HL-60 (cell line): Measurements from ENCODE around the gene GFRA1.
"Not testable (repeated sequence)": the region's sequence is repeated elsewhere in the genome, so short reads cannot be mapped to it uniquely, and the experiment has no call there.

Experiments
- DNase-seq, 2 experiments: peaks; one replicate each; pipeline ENCODE4 v3.0.0-alpha.2; 2010 to 2020; ENCODE audit warnings: low read depth in 1 of 2, low spot score in 1 of 2
- H3K27ac ChIP-seq: fragments of 250-450 bp; sonication (Bioruptor Pico); replicated peaks from 2 replicates; pipeline ENCODE4 v1.5.1; 2020; ENCODE audit warnings: mild to moderate bottlenecking, moderate library complexity
- H3K27me3 ChIP-seq: fragments of 250-450 bp; sonication (Bioruptor Pico); 2 replicates; pipeline ENCODE4 v1.5.1; 2021; ENCODE audit warnings: mild to moderate bottlenecking, moderate library complexity; ENCODE audit not compliant: insufficient read depth, poor library complexity, severe bottlenecking
- H3K4me3 ChIP-seq: replicated peaks from 2 replicates; pipeline ENCODE4 v1.5.1; 2011; ENCODE audit warnings: mild to moderate bottlenecking, control low read depth, low read length; ENCODE audit not compliant: insufficient read depth
- GABPA ChIP-seq: IDR thresholded peaks from 2 replicates; pipeline ENCODE4 v1.6.1; 2012; ENCODE audit warnings: low read depth
- POLR2AphosphoS5 ChIP-seq: IDR thresholded peaks from 2 replicates; pipeline ENCODE4 v1.6.1; 2012; ENCODE audit warnings: low read depth
- SPI1 ChIP-seq: IDR thresholded peaks from 2 replicates; pipeline ENCODE4 v1.6.1; 2012; ENCODE audit warnings: low read depth, mild to moderate bottlenecking, borderline replicate concordance
- TF ChIP-seq, protein P1 (sequence below): IDR thresholded peaks from one replicate; pipeline ENCODE4 v1.5.1; 2011; ENCODE audit warnings: low read length, control low read depth, inconsistent platforms; ENCODE audit not compliant: insufficient read depth
- TF ChIP-seq, protein P2 (sequence below): IDR thresholded peaks from 2 replicates; pipeline ENCODE4 v1.6.1; 2012; ENCODE audit warnings: low read depth; ENCODE audit not compliant: insufficient replicate concordance

The GFRA1 gene

DNA sequence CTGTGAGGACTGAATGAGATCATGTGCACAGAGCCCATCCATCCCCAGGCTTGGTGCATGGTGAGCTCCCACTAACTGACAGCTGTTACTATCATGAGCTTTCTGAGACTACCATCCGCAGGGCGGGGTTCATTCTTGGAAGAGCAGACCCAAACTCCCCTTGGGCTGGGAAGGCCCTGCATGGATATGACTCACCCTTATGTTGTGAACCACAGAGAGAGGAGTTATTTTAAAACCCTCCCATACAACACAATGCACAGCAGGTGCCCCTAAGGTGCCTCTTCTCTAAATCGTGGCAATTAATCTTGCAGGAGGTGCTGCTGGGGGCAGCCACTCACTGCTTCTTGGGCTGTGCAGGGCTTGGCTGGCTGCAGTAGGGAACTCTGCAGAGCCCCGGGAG is 219.1 kb downstream of the GFRA1 start:
- H3K27me3 ChIP-seq, result no peaks in the 10 kb centered on the region
- H3K4me3 ChIP-seq, result no peak overlapping the region
- TF ChIP-seq GABPA (no peak), POLR2AphosphoS5 (no peak), SPI1 (no peak)
- TF ChIP-seq, protein P1, sequence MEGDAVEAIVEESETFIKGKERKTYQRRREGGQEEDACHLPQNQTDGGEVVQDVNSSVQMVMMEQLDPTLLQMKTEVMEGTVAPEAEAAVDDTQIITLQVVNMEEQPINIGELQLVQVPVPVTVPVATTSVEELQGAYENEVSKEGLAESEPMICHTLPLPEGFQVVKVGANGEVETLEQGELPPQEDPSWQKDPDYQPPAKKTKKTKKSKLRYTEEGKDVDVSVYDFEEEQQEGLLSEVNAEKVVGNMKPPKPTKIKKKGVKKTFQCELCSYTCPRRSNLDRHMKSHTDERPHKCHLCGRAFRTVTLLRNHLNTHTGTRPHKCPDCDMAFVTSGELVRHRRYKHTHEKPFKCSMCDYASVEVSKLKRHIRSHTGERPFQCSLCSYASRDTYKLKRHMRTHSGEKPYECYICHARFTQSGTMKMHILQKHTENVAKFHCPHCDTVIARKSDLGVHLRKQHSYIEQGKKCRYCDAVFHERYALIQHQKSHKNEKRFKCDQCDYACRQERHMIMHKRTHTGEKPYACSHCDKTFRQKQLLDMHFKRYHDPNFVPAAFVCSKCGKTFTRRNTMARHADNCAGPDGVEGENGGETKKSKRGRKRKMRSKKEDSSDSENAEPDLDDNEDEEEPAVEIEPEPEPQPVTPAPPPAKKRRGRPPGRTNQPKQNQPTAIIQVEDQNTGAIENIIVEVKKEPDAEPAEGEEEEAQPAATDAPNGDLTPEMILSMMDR, result no peak
- TF ChIP-seq, protein P2, sequence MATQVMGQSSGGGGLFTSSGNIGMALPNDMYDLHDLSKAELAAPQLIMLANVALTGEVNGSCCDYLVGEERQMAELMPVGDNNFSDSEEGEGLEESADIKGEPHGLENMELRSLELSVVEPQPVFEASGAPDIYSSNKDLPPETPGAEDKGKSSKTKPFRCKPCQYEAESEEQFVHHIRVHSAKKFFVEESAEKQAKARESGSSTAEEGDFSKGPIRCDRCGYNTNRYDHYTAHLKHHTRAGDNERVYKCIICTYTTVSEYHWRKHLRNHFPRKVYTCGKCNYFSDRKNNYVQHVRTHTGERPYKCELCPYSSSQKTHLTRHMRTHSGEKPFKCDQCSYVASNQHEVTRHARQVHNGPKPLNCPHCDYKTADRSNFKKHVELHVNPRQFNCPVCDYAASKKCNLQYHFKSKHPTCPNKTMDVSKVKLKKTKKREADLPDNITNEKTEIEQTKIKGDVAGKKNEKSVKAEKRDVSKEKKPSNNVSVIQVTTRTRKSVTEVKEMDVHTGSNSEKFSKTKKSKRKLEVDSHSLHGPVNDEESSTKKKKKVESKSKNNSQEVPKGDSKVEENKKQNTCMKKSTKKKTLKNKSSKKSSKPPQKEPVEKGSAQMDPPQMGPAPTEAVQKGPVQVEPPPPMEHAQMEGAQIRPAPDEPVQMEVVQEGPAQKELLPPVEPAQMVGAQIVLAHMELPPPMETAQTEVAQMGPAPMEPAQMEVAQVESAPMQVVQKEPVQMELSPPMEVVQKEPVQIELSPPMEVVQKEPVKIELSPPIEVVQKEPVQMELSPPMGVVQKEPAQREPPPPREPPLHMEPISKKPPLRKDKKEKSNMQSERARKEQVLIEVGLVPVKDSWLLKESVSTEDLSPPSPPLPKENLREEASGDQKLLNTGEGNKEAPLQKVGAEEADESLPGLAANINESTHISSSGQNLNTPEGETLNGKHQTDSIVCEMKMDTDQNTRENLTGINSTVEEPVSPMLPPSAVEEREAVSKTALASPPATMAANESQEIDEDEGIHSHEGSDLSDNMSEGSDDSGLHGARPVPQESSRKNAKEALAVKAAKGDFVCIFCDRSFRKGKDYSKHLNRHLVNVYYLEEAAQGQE, result no peak
- DNase-seq, result no peak
- H3K27ac ChIP-seq, result no peak overlapping the region

DNA sequence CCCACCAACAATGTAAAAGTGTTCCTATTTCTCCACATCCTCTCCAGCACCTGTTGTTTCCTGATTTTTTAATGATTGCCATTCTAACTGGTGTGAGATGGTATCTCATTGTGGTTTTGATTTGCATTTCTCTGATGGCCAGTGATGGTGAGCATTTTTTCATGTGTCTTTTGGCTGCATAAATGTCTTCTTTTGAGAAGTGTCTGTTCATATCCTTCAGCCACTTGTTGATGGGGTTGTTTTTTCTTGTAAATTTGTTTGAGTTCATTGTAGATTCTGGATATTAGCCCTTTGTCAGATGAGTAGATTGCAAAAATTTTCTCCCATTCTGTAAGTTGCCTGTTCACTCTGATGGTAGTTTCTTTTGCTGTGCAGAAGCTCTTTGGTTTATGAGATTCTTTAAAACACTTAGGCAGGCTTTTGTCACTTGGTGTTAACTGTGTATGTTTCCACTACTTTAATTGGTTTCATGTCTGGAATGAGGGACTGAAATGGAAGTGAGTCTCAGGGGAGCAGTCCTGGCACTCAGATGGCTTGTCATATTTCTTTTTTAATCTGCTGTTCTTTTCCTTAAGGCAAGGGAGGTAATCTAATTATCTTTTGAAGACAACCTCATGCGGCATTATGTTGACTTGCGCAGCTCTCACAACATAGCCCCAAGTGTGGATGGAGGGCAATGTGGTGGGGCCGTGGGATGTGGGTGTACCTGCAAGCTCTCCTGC is 219.8 kb downstream of the GFRA1 start:
- not testable (repeated sequence) for DNase-seq, H3K4me3 ChIP-seq, H3K27ac ChIP-seq, H3K27me3 ChIP-seq

DNA sequence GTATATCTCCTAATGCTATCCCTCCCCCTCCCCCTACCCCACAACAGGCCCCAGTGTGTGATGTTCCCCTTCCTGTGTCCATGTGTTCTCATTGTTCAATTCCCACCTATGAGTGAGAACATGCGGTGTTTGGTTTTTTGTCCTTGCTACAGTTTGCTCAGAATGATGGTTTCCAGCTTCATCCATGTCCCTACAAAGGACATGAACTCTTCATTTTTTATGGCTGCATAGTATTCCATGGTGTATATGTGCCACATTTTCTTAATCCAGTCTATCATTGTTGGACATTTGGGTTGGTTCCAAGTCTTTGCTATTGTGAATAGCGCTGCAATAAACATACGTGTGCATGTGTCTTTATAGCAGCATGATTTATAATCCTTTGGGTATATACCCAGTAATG is 220.5 kb downstream of the GFRA1 start:
- not testable (repeated sequence) for H3K4me3 ChIP-seq, DNase-seq, H3K27ac ChIP-seq, H3K27me3 ChIP-seq

DNA sequence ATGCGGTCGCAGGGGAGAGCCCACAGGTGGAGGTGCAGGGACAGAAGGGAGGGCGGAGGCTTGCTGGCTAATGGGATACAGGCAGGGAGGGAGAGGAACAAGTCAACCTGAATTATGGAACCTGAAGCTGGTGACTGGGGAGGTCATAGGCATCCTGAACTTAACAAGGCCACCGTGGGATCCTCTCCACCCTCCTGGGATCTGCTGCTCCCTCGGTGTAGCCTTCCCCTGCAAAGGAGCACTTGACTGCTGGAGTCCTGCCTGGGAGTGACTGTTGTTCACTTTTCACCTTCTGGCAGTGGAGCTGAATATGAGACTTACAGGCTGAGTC is 223.1 kb downstream of the GFRA1 start:
- H3K4me3 ChIP-seq, result no peak overlapping the region
- TF ChIP-seq, protein P2, result no peak
- TF ChIP-seq, protein P1, result no peak
- TF ChIP-seq SPI1 (no peak), GABPA (no peak), POLR2AphosphoS5 (no peak)
- no peaks in the 10 kb centered on the region for H3K27me3 ChIP-seq
- no peak overlapping the region for H3K27ac ChIP-seq
- DNase-seq, result no peak

DNA sequence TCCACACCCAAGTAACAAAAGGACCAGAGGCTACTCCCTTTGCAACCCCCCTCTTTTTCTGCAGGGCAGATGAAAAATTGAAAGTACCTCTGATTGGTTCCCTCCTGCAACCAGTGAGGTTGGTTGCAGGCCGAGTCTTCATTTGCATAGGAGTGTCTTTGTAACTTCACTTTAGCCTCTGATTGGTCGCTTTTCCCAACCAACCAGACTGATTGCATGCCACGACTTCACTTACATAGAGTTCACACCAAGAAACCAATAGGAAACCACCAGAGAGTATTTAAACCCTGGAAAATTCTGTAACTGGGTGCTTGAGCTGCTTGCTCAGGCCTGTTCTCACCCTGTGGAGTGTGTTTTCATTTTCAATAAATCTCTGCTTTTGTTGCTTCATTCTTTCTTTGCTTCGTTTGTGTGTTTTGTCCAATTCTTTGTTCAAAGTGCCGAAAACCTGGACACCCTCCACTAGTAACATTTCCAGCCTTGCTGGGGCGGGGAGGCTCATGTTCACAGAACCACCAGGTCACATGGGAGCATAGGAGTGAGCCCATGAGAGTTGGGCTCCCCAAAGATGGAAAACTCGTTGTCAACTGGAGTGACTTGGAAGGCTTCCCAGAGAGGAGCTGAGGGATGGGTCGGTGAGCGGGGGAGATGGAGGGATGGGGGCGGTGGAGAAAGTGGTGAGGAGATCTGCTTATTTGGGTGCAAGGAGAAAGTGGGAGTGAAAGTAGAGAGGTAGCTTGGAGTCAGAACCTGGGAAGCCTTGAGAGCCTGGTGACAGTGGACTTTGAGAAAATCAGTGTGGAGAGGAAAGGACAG is 223.6 kb downstream of the GFRA1 start:
- Histone ChIP-seq H3K27ac (no peak overlapping the region), H3K4me3 (no peak overlapping the region), H3K27me3 (no peaks in the 10 kb centered on the region)
- DNase-seq, result no peak
- TF ChIP-seq, protein P2, result no peak
- TF ChIP-seq, protein P1, result no peak
- TF ChIP-seq GABPA (no peak), SPI1 (no peak), POLR2AphosphoS5 (no peak)
